Endometrial microvascular endothelial cells (primary cell): ENCODE results near the gene ZNF362. TPM values are rescaled to one million over a fixed set of nuclear protein-coding genes. Genes with fewer than 3 reads are reported as not detected.

ENCODE experiments used
- in situ Hi-C: cut with HindIII; loops from 2 replicates; pipeline ENCODE4 v1.10.0; 2017; ENCODE audit warnings: low sequenced_read_pairs, low pct_unique_long_range_greater_than_20kb; ENCODE audit errors: inconsistent ontology term
- total RNA-seq: library from RNA; depleted of rRNA; stranded (reverse); fragments of >200 nt; gene quantifications from one replicate; pipeline ENCODE4 v1.2.3, GENCODE V29; 2015; ENCODE audit errors: inconsistent ontology term

Gene ZNF362
- total RNA-seq, 1 donor from 2014 or later: 6.2 TPM

DNA sequence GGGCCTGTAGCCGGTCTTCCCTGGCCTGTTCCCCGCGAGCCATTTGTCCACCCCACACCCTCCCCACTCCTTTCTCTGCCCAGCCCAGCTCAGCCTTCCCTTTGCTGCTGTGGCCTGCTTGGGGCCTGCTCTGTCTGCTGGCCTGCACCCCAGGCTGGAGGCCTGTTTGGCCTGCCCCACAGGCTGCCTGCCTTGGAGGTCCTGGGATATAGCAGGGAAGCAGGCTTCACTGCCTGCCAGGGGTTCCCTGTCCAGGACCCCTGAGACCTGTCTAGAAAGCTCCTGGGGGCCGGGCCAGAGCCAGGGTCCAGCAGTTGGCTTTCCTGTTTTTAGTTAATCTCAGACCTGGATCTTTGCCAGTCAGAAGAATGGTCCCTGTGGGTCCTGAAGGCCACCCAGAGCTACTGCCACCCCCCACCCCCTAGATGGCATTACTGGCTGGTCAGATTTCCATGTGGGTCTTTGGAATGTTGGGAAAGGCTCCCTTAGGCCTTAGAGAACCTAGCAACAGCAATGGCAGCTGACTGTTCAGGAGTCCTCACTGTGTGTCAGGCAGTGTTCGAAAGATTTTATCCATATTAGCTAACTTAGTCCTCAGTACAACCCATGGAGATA is 7.7 kb downstream of the ZNF362 start:
- in situ Hi-C loops: no loop called here

DNA sequence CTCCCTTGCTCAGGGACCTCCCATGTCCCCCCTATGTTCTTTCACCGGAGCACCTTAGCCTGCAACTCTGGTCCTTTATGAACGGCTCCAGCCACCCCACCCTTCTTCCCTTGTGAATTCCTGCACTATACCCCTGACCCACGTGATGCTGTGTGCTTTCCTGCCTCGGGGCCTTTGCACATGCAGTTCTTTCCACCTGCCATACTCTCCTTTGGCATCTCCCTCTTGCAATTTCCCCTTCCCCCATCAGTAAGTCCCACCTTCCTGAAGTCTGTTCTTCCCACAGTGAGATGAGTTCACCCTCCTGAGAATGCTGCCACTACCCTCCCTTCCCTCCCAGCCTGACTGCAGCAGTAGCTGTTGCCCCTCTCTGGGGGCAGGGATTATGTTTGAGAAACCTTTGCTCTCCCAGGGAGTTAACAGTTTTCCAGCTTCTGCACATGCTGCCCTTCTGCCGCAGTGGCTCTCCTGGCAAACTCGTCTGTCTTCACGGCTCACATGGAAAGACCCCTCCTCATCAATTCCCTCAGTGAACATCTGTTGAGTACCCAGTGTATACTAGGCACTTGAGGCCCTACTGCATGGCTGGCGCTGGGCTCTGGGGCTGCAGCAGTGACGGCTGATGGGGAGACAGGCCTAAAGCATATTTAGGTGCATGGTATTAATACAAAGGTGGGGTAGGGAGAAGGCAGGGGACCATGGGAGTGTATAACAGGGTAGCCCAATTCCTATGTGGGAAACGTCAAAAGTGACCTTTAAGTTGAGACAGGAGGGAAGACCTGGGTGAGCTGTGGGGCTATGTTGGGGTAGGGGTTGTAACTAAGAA is 9.7 kb downstream of the ZNF362 start:
- in situ Hi-C loops: no loop called here

DNA sequence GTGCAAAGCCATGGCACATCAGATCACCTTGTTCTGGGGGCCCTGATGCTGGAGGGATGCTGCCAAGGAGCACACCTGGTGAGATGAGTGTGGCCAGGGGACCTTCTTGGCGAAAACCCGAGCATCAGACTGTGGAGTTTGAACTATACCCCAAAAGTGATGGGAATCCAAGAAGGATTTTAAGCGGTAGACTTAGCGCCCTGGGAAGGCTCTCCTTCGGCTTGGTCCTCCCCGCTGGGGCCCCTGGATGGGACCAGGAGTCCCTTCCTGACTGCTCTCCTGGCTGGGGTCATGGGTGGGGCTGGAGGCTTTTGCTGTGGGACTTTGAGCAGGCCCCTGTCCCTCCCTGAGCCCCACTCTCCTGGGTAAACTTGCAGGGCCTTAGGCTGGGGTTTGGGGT is 10.5 kb downstream of the ZNF362 start:
- in situ Hi-C loops: no loop called here

DNA sequence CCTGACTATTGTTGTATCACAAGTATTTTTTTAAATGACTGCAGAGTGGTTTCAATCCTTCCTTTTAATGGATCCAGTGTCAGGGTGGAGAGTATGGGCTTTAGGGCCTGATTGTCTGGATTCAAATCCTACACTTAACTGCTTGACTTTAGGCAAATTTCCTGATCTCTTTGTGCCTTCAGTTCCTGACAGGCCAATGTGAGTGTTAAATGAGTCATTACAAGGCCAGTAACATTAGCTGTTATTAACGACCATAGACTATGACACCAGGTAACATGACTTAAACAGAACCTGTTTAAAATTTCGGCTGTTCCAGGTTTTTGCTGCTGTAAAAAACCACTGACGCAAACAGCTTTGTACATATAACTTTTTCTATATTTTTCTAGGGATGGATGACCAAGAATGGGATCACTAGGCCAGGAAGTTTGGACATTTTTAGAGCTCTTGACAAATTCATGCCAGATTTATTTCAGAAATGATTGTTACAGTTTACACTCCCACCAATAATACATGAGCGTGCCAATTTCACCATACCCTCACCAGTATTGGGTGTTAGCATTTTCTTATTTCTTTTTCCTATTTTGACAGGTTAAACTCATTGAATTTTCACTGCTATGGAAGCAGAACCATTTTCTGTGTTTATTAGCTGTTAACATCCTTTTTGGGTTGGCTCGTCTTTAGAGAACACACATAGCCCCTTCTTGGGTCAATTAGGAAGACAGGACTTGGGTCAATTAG is 11.3 kb downstream of the ZNF362 start:
- in situ Hi-C loops: no loop called here

DNA sequence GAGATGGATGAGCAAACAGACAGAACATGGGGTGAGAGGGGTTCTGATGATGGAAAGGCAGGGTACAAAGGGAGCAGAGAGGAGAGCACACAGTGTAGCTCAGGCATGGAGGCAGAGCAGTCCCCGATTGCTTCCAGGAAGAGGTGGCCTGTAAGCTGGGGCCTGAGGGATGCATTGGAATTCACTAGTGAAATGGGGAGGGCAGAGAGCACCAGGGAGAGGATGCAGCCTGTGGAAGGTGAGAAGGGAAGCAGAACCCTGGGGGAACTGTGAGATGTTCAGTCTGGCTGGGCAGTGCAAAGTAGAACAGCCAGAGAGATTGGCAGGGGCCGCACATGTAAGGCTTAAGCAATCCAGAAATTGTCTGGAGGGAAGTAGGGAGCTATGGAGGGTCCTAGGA is 12.2 kb downstream of the ZNF362 start:
- in situ Hi-C loops: no loop called here

GRCh38 chr1:33268927-33269610 is 12.8 kb downstream of the ZNF362 start:
- in situ Hi-C loops: no loop called here

- in situ Hi-C loops: no loop called here
These were observed 13.3 kb downstream of the ZNF362 start for GRCh38 chr1:33269621-33270020.

- in situ Hi-C loops: no loop called here
These were observed 14.1 kb downstream of the ZNF362 start for GRCh38 chr1:33270379-33270778.

DNA sequence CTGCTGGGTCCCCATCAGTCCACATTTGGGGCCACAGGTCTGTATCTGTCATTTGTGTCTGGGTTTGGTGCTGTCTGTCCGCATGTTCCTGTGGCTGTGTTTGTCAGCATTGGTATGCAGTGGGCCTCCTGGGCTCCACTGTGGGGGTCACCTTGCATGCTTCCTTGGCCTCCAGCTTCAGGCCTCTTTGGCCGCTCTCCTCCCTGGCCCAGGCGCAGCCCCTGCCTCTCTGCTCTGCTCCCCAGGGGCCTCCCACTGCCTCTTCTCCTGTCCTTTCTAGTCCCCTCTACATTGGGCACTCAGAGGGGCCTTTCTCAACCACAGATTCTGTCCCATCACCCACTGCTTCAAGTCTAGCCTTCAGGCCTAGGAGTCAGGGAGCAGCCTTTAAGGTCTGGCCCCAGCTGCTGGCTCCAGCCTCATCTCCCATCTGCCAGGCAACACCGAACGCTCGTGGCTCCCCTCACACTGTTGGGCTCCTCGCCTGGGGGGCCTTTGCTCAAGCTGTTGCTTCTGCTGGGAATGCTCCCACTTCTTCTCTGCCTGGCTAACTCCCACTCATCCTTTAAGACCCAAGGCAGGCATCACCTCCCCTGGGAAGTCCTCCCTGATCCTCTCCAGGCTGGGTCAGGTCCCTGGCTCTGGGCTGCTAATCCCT is 14.6 kb downstream of the ZNF362 start:
- in situ Hi-C loops: no loop called here

DNA sequence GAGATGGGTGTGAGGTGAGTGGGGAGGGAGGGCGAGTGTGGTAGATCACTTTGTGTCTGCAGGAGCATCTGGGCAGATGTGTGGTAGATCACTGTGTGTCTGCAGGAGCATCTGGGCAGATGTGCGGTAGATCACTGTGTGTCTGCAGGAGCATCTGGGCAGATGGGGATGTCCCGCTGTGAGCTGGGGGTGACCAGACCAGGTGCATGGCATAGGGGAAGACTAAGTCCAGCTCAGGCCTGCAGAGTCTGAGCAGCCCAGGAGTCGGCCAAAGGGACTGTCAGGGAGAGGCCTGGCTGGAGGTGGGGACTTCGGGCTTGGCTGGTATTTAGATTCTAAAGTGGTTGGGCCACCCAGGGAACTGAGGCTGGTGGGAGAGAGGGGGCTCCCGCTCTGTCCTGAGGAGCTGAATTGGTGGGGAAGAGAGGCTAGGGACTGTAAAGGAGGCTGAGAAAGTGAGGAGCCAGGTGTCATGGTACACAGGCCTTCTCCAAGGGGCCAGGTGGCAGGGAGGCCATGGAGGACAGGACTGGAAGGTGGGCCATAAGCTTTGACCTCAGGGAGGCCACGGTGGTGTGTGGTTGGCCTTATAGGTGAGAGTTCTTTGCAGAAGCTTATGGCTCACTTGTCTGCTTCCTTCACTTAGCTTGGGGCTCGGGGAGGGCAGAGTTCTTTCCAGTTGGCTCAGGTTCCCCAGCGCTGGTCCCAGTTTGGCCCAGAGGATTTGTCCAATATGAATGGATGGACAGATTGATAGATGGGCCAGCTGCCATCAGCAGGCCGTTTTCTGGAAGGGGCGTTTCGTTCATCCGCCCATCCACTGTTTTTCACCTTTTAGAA is 15.6 kb downstream of the ZNF362 start:
- in situ Hi-C loops: no loop called here

- in situ Hi-C loops: no loop called here
These were observed 16.2 kb downstream of the ZNF362 start for GRCh38 chr1:33272509-33272908.

DNA sequence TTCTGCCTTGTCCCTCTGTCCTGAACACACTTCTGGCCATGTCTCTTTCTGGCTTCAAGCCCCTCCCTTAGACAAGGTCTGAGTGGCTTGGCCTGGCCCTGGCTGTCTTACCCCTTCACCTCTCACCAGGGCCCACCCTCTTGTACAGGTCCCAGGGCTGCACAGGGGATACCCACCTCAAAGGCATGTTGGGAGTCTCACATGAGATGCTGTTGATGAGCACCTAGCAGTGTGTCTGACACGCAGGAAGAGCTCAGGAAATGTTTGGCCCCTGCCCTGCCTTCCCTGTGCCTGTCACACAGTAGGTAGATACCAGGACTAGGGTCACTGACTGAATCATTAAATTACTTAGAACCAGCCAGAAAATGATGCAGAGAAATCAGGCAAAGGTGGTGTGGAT is 16.6 kb downstream of the ZNF362 start:
- in situ Hi-C loops: no loop called here

DNA sequence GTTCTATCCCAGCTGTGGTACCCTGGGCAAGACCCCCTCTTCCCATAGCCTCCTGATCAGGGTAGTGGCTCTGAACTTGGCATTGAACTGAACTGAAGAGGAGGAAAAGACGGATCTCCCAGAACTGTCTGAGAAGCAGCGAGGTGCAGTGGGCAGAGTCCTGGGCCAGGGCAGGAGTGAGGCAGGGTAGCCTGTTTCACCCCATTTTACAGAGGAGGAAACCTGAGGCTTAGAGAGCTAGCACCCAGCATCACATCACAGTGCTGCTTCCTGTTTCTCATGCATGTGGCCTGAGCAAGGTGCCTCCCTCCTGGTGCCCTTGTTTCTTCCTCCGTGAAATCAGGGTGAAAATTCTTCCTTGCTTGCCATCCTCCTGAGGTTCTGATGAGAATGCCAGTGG is 17.1 kb downstream of the ZNF362 start:
- in situ Hi-C loops: no loop called here

- in situ Hi-C loops: no loop called here
These were observed 17.7 kb downstream of the ZNF362 start for GRCh38 chr1:33273961-33274371.

GRCh38 chr1:33274446-33274845 is 18.2 kb downstream of the ZNF362 start:
- in situ Hi-C loops: no loop called here

- in situ Hi-C loops: no loop called here
These were observed 18.9 kb downstream of the ZNF362 start for GRCh38 chr1:33275195-33275594.

DNA sequence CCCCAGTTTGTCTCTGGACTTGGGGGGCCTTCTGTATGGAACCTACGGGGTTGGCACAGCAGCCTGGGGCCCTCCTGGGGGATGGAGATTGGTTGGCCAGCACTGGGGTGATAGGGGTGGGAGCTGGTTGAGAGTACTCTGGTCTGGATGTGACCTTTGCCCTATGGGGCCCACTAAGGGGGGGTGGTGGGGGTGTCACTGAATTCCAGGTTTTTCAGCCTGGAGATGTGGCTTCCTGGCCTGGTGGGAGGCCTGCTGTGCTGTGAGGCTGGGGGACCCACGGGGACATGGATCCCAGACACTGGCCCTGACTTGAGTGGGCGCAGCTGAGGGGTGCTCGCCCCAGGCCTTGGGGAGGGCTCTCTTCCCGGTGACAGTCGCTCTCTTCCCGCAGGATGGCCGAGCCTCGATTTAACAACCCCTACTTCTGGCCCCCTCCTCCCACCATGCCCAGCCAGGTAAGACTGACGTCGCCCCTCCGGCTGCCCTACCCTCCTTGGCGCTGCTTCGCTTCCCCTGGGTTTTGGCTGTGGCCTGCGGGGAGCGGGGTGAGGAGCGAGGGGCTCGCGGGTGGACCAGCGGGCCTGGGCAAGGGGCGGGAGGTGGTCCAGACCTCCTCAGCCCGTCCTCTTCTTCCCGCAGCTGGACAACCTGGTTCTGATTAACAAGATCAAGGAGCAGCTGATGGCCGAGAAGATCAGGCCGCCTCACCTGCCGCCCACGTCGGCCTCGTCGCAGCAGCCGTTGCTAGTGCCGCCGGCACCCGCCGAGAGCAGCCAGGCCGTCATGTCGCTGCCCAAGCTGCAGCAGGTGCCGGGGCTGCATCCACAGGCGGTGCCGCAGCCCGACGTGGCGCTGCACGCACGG is 19.6 kb downstream of the ZNF362 start:
- in situ Hi-C loops: no loop called here
